B cell (primary cell): ENCODE data around the gene CIZ1. TPM values are rescaled to one million over a fixed set of nuclear protein-coding genes. Genes with fewer than 3 reads are reported as not detected.

Experiments used
- ATAC-seq: fragments of 200-7000 bp; cut with Tn5 transposase; one replicate; pipeline ENCODE4 v1.10.0; 2021; ENCODE audit warnings: low read depth, mild to moderate bottlenecking, moderate number of reproducible peaks, moderate library complexity
- CTCF ChIA-PET: fragments of 350-600 bp; sonication (Branson Sonifier 250); formaldehyde crosslinking; loops from one replicate; lab custom pipeline; 2021; ENCODE audit warnings: antibody characterized with exemption, inconsistent platforms; lab: Charles Lee
- POLR2A ChIA-PET: fragments of 350-600 bp; sonication (Branson Sonifier 250); formaldehyde crosslinking; loops from one replicate; lab custom pipeline; 2021; ENCODE audit warnings: antibody characterized with exemption; lab: Charles Lee
- DNase-seq: peaks from one replicate; pipeline ENCODE4 v3.0.0; 2013
- H2AFZ ChIP-seq: 2 replicates; pipeline ENCODE4 v1.6.1; 2012; ENCODE audit warnings: mild to moderate bottlenecking, low read depth, low read length; ENCODE audit not compliant: insufficient read depth, poor library complexity, severe bottlenecking
- H3K27ac ChIP-seq, 2 donors: 1 replicate in 1 of 2; 2 replicates in 1 of 2; pipeline ENCODE4 v1.5.1; 2012 to 2013; ENCODE audit warnings: low read length in 2 of 2, mild to moderate bottlenecking in 2 of 2, moderate library complexity in 1 of 2
- H3K27me3 ChIP-seq, 4 experiments: fragments of 200-600 bp in 1 of 4; sonication (generic) in 1 of 4; replicated peaks in 1 of 4; 1 replicate in 2 of 4; 2 replicates in 2 of 4; pipeline versions ENCODE4 v1.6.1 to v1.7.0; 2013 to 2016; ENCODE audit warnings: low read length in 3 of 4, mild to moderate bottlenecking in 2 of 4, mixed read lengths in 1 of 4, moderate library complexity in 1 of 4; ENCODE audit not compliant: insufficient read depth in 4 of 4, control insufficient read depth in 3 of 4; ENCODE audit errors: control extremely low read depth in 1 of 4
- H3K36me3 ChIP-seq, 2 experiments: replicated peaks in 1 of 2; 1 replicate in 1 of 2; 2 replicates in 1 of 2; pipeline versions ENCODE4 v1.6.1 to v1.7.1; 2013; ENCODE audit warnings: low read length in 1 of 2; ENCODE audit not compliant: insufficient read depth in 2 of 2, control insufficient read depth in 1 of 2; ENCODE audit errors: control extremely low read depth in 1 of 2, extremely low read depth in 1 of 2
- H3K4me1 ChIP-seq, 2 donors: fragments of 200-600 bp in 1 of 2; sonication (generic) in 1 of 2; 1 replicate in 1 of 2; 2 replicates in 1 of 2; pipeline versions ENCODE4 v1.5.1 to v1.6.1; 2013 to 2017; ENCODE audit warnings: low read length in 2 of 2; ENCODE audit not compliant: control insufficient read depth in 2 of 2, insufficient read depth in 2 of 2
- H3K4me2 ChIP-seq: replicated peaks from 2 replicates; pipeline ENCODE3; 2012; ENCODE audit warnings: mild to moderate bottlenecking, low read depth, low read length; ENCODE audit not compliant: poor library complexity, severe bottlenecking
- H3K4me3 ChIP-seq, 5 experiments: fragments of 200-600 bp in 1 of 5; sonication (generic) in 1 of 5; 1 replicate in 3 of 5; 2 replicates in 2 of 5; pipeline versions ENCODE4 v1.5.1 to v1.7.0; 2011 to 2016; ENCODE audit warnings: low read length in 4 of 5, mild to moderate bottlenecking in 4 of 5, low read depth in 2 of 5, control low read depth in 1 of 5, moderate library complexity in 1 of 5; ENCODE audit not compliant: insufficient read depth in 1 of 5; ENCODE audit errors: control extremely low read depth in 1 of 5, extremely low read depth in 1 of 5
- H3K79me2 ChIP-seq: fragments of 200-600 bp; sonication (generic); one replicate; pipeline ENCODE4 v1.6.0; 2016; ENCODE audit warnings: low read length; ENCODE audit not compliant: control insufficient read depth, insufficient read depth
- H3K9ac ChIP-seq: fragments of 200-600 bp; sonication (generic); 2 replicates; pipeline ENCODE4 v1.6.1; 2017; ENCODE audit warnings: mild to moderate bottlenecking, low read length, moderate library complexity
- H3K9me3 ChIP-seq, 3 donors: one replicate each; pipeline versions ENCODE4 v1.6.1 to v1.7.1; 2013; ENCODE audit warnings: low read length in 2 of 3; ENCODE audit not compliant: control insufficient read depth in 2 of 3, insufficient read depth in 1 of 3; ENCODE audit errors: control extremely low read depth in 1 of 3
- H4K20me1 ChIP-seq: 2 replicates; pipeline ENCODE4 v1.6.0; 2012; ENCODE audit warnings: mild to moderate bottlenecking, low read length; ENCODE audit not compliant: insufficient read depth, control insufficient read depth, poor library complexity, severe bottlenecking
- H3K27ac Mint-ChIP-seq: one replicate; pipeline ENCODE4 v1.8.0; 2021; ENCODE audit warnings: mixed read lengths
- H3K27me3 Mint-ChIP-seq: one replicate; pipeline ENCODE4 v1.8.0; 2021; ENCODE audit warnings: mixed read lengths
- H3K4me1 Mint-ChIP-seq: one replicate; pipeline ENCODE4 v1.8.0; 2021; ENCODE audit warnings: mixed read lengths
- H3K4me3 Mint-ChIP-seq: one replicate; pipeline ENCODE4 v1.8.0; 2021; ENCODE audit warnings: mixed read lengths
- H3K9me3 Mint-ChIP-seq: one replicate; pipeline ENCODE4 v1.8.0; 2022; ENCODE audit warnings: mixed read lengths; ENCODE audit not compliant: insufficient read depth
- EZH2 ChIP-seq: IDR thresholded peaks from 2 replicates; pipeline ENCODE4 v1.6.1; 2012; ENCODE audit warnings: borderline replicate concordance, low read depth, mild to moderate bottlenecking, moderate library complexity, low read length; ENCODE audit not compliant: insufficient read depth, poor library complexity, severe bottlenecking
- WGBS: methylation state at CpG from one replicate; pipeline ENCODE4 v1.1.5; 2013; ENCODE audit warnings: missing lambda C conversion rate; ENCODE audit not compliant: insufficient coverage; 5-methylcytosine and 5-hydroxymethylcytosine counted together
- intact Hi-C: fragments of 100-400 bp; cut with micrococcal nuclease; formaldehyde crosslinking; loops from one replicate; pipeline ENCODE4 v1.10.0; 2022
- polyA plus RNA-seq: library from polyadenylated mRNA; depleted of rRNA; stranded (reverse); fragments of >200 nt; gene quantifications from 2 replicates; pipeline ENCODE4 v1.2.3, GENCODE V29; 2012
- total RNA-seq, 2 donors: library from RNA; stranded (reverse); fragments of 120-200 nt in 1 of 2; gene quantifications; 1 replicate in 1 of 2; 2 replicates in 1 of 2; pipeline versions ENCODE4 v1.2.3 to v1.2.4, GENCODE V29; 2013 to 2022
- TF ChIP-seq, protein P1 (sequence below): fragments of 200-600 bp; IDR thresholded peaks from one replicate; pipeline ENCODE4 v1.8.0; 2022; ENCODE audit warnings: antibody characterized with exemption, mild to moderate bottlenecking

Gene CIZ1
- total and polyA plus RNA-seq, 2 donors (not counting 1 experiment from before 2014, with no cell fraction given), result 79.9 to 160 TPM

DNA sequence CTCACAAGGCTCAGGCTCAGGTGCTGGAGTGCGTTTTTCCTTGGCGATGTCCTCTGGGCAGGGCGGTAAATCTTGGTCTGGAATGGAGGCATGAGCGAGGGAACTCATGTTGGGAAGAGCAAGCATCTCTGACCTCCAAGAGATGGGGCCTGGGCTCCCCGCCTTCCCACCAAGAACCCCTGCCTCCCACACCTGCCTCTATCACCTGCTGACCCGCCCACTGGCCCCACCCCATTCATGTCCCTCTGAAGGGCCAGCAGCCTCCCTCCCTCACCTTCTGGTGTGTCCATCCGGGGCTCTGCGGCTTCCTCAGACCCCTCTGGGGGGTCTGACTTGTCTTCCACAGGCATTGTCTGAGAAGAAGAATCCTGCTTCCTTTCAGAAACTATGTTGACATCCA is 10.9 kb downstream of the CIZ1 start:
- Histone ChIP-seq H3K9me3 (peaks cover 0 to 10% (median 0%) of the 10 kb centered on the region in 3 donors), H3K79me2 (no peaks in the 10 kb centered on the region), H3K9ac (no peak overlapping the region), H3K4me3 (no peak overlapping the region), H3K4me2 (no peak overlapping the region), H3K4me1 (no peaks in the 10 kb centered on the region), H3K27ac (no peak overlapping the region), H3K27me3 (no peaks in the 10 kb centered on the region), H2AFZ (no peak overlapping the region), H4K20me1 (no peaks in the 10 kb centered on the region), H3K36me3 (peaks cover 0 to 73% of the 10 kb centered on the region in 2 experiments)
- H3K27ac Mint-ChIP-seq, result no peak overlapping the region
- H3K27me3 Mint-ChIP-seq, result no peaks in the 10 kb centered on the region
- ATAC-seq (no peak), DNase-seq (no peak)
- ChIA-PET POLR2A (no interaction called here), CTCF (interaction anchor here (0.6 kb wide), 1 partner anchor 267 kb away, joined by 4 read pairs; no protein-coding TSS in a partner anchor)
- no peaks in the 10 kb centered on the region for H3K4me1 Mint-ChIP-seq
- intact Hi-C loops, result no loop called here
- H3K9me3 Mint-ChIP-seq, result no peaks in the 10 kb centered on the region
- H3K4me3 Mint-ChIP-seq, result no peak overlapping the region
- TF ChIP-seq, protein P1, sequence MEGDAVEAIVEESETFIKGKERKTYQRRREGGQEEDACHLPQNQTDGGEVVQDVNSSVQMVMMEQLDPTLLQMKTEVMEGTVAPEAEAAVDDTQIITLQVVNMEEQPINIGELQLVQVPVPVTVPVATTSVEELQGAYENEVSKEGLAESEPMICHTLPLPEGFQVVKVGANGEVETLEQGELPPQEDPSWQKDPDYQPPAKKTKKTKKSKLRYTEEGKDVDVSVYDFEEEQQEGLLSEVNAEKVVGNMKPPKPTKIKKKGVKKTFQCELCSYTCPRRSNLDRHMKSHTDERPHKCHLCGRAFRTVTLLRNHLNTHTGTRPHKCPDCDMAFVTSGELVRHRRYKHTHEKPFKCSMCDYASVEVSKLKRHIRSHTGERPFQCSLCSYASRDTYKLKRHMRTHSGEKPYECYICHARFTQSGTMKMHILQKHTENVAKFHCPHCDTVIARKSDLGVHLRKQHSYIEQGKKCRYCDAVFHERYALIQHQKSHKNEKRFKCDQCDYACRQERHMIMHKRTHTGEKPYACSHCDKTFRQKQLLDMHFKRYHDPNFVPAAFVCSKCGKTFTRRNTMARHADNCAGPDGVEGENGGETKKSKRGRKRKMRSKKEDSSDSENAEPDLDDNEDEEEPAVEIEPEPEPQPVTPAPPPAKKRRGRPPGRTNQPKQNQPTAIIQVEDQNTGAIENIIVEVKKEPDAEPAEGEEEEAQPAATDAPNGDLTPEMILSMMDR, result no peak
- no peak for TF ChIP-seq EZH2
- whole genome bisulfite sequencing, result 100% methylated on average over 3 of the region's 8 CpGs

DNA sequence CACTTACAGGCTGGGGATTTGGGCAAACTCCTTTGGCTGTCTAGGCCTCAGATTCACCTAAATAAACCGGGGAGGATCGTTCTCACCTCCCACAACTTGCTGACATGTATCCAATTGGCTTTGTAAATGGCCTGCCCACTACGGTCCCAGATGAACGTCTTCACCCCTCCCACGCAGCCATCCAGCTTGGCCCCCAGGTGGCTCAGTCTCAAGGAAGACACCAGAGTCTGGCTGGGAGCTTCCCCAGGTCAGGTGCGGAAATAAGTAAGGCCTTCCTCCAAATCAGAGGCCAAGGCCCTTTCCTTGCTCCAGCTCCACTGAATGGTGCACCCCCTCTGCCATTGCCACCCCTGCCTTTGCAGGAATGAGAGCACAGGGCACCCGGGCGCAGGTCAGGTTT is 11.4 kb downstream of the CIZ1 start:
- POLR2A ChIA-PET, result no interaction called here
- no peak for ATAC-seq
- H3K36me3 ChIP-seq, result peaks cover 0 to 73% of the 10 kb centered on the region in 2 experiments

More for the DNA sequence above, 11.4 kb downstream of the CIZ1 start:
- H3K9me3 Mint-ChIP-seq, result no peaks in the 10 kb centered on the region
- H3K4me3 Mint-ChIP-seq, result no peak overlapping the region
- no peaks in the 10 kb centered on the region for H3K79me2 ChIP-seq
- 98% methylated on average over 8 of the region's 8 CpGs for WGBS
- no peaks in the 10 kb centered on the region for H3K4me1 Mint-ChIP-seq
- no peaks in the 10 kb centered on the region for H3K27me3 Mint-ChIP-seq
- no peak overlapping the region for H3K4me2 ChIP-seq
- H3K27ac ChIP-seq, result no peak overlapping the region
- intact Hi-C loops, result no loop called here
- no peaks in the 10 kb centered on the region for H3K27me3 ChIP-seq
- H2AFZ ChIP-seq, result no peak overlapping the region
- no peaks in the 10 kb centered on the region for H4K20me1 ChIP-seq
- H3K9me3 ChIP-seq, result peaks cover 0 to 10% (median 0%) of the 10 kb centered on the region in 3 donors
- H3K27ac Mint-ChIP-seq, result no peak overlapping the region
- H3K4me3 ChIP-seq, result no peak overlapping the region
- no peak for DNase-seq
- H3K4me1 ChIP-seq, result no peaks in the 10 kb centered on the region
- CTCF ChIA-PET, result no interaction called here
- TF ChIP-seq EZH2, result no peak
- TF ChIP-seq, protein P1, result no peak
- no peak overlapping the region for H3K9ac ChIP-seq
